Suprapubic skin (tissue), 4 donors: ENCODE data around the gene ESPNL. TPM values are rescaled to one million over a fixed set of nuclear protein-coding genes. Genes with fewer than 3 reads are reported as not detected.

Experiments
- DNase-seq, 2 donors: peaks; one replicate each; pipeline ENCODE4 v3.0.0-alpha.2; 2019; ENCODE audit warnings: low spot score in 2 of 2
- H3K27ac ChIP-seq: fragments of 200-600 bp; sonication (generic); one replicate; pipeline ENCODE4 v1.5.1; 2019
- H3K27me3 ChIP-seq: fragments of 200-600 bp; sonication (generic); one replicate; pipeline ENCODE4 v1.5.1; 2019
- H3K36me3 ChIP-seq: fragments of 200-600 bp; sonication (generic); one replicate; pipeline ENCODE4 v1.5.1; 2019
- H3K4me1 ChIP-seq: fragments of 200-600 bp; sonication (generic); one replicate; pipeline ENCODE4 v1.5.1; 2019
- H3K4me3 ChIP-seq: fragments of 200-600 bp; sonication (generic); one replicate; pipeline ENCODE4 v1.5.1; 2019; ENCODE audit warnings: mild to moderate bottlenecking
- H3K9me3 ChIP-seq: fragments of 200-600 bp; sonication (generic); one replicate; pipeline ENCODE4 v1.5.1; 2019
- EP300 ChIP-seq: sonication (generic); formaldehyde crosslinking; IDR thresholded peaks from one replicate; pipeline ENCODE4 v1.6.1; 2017; ENCODE audit warnings: antibody characterized with exemption
- POLR2A ChIP-seq, 2 donors: fragments of 450-650 bp; IDR thresholded peaks; one replicate each; pipeline ENCODE4 v1.6.1; 2017; ENCODE audit warnings: antibody characterized with exemption in 2 of 2, mild to moderate bottlenecking in 2 of 2, moderate library complexity in 2 of 2
- POLR2AphosphoS5 ChIP-seq, 3 donors: sonication (generic); formaldehyde crosslinking; IDR thresholded peaks; one replicate each; pipeline ENCODE4 v1.6.1; 2017; ENCODE audit warnings: antibody characterized with exemption in 3 of 3
- WGBS: methylation state at CpG from one replicate; pipeline ENCODE4 v1.1.5; 2018; 5-methylcytosine and 5-hydroxymethylcytosine counted together
- total RNA-seq, 4 donors: library from RNA; depleted of rRNA; stranded (reverse); fragments of >200 nt; gene quantifications; one replicate each; pipeline ENCODE4 v1.1.0, GENCODE V29; 2016
- TF ChIP-seq, protein P1 (sequence below), 2 donors: fragments of 200-600 bp in 1 of 2; fragments of 450-650 bp in 1 of 2; sonication (generic) in 1 of 2; IDR thresholded peaks; one replicate each; pipeline ENCODE4 v1.5.1; 2016 to 2019; ENCODE audit warnings: antibody characterized with exemption in 2 of 2, mild to moderate bottlenecking in 1 of 2, moderate library complexity in 1 of 2

ESPNL gene
- total RNA-seq, 4 donors from 2014 or later: 0.25 to 0.56 TPM; not detected in 2

GRCh38 chr2:238166391-238167343 is 66.5 kb downstream of the ESPNL start:
- peaks cover 31% of the 10 kb centered on the region for H3K27me3 ChIP-seq
- H3K4me1 ChIP-seq: peaks cover 28% of the 10 kb centered on the region
- H3K4me3 ChIP-seq: no peak overlapping the region
- H3K27ac ChIP-seq: no peak overlapping the region
- peaks cover 40% of the 10 kb centered on the region for H3K36me3 ChIP-seq
- no peak for DNase-seq
- TF ChIP-seq POLR2A (IDR thresholded peaks at IDR 0.05): no peak
- TF ChIP-seq EP300: no peak
- TF ChIP-seq, protein P1, sequence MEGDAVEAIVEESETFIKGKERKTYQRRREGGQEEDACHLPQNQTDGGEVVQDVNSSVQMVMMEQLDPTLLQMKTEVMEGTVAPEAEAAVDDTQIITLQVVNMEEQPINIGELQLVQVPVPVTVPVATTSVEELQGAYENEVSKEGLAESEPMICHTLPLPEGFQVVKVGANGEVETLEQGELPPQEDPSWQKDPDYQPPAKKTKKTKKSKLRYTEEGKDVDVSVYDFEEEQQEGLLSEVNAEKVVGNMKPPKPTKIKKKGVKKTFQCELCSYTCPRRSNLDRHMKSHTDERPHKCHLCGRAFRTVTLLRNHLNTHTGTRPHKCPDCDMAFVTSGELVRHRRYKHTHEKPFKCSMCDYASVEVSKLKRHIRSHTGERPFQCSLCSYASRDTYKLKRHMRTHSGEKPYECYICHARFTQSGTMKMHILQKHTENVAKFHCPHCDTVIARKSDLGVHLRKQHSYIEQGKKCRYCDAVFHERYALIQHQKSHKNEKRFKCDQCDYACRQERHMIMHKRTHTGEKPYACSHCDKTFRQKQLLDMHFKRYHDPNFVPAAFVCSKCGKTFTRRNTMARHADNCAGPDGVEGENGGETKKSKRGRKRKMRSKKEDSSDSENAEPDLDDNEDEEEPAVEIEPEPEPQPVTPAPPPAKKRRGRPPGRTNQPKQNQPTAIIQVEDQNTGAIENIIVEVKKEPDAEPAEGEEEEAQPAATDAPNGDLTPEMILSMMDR (IDR thresholded peaks at IDR 0.05): no peak
- no peak for TF ChIP-seq POLR2AphosphoS5 (IDR thresholded peaks at IDR 0.05)
- H3K9me3 ChIP-seq: no peaks in the 10 kb centered on the region
- 82% methylated on average over 13 of the region's 24 CpGs for WGBS

- Histone ChIP-seq H3K27ac (no peak overlapping the region), H3K36me3 (peaks cover 47% of the 10 kb centered on the region), H3K27me3 (peaks cover 27% of the 10 kb centered on the region), H3K4me1 (peaks cover 28% of the 10 kb centered on the region), H3K9me3 (no peaks in the 10 kb centered on the region), H3K4me3 (no peak overlapping the region)
- 89% methylated on average over 7 of the region's 7 CpGs for WGBS
- TF ChIP-seq POLR2AphosphoS5 (IDR thresholded peaks at IDR 0.05): no peak
- no peak for TF ChIP-seq EP300
- TF ChIP-seq POLR2A (IDR thresholded peaks at IDR 0.05): no peak
- TF ChIP-seq, protein P1 (IDR thresholded peaks at IDR 0.05): no peak
- DNase-seq: no peak
These were observed 67.2 kb downstream of the ESPNL start for GRCh38 chr2:238167344-238167715.

- TF ChIP-seq POLR2A (IDR thresholded peaks at IDR 0.05) (no peak), EP300 (no peak), POLR2AphosphoS5 (IDR thresholded peaks at IDR 0.05) (no peak)
- TF ChIP-seq, protein P1 (IDR thresholded peaks at IDR 0.05): no peak
- Histone ChIP-seq H3K4me3 (no peak overlapping the region), H3K36me3 (peaks cover 51% of the 10 kb centered on the region), H3K9me3 (no peaks in the 10 kb centered on the region), H3K27ac (no peak overlapping the region), H3K27me3 (peaks cover 23% of the 10 kb centered on the region), H3K4me1 (peaks cover 28% of the 10 kb centered on the region)
- DNase-seq: no peak
- 82% methylated on average over 8 of the region's 8 CpGs for WGBS
These were observed 67.6 kb downstream of the ESPNL start for GRCh38 chr2:238167761-238168160.

DNA sequence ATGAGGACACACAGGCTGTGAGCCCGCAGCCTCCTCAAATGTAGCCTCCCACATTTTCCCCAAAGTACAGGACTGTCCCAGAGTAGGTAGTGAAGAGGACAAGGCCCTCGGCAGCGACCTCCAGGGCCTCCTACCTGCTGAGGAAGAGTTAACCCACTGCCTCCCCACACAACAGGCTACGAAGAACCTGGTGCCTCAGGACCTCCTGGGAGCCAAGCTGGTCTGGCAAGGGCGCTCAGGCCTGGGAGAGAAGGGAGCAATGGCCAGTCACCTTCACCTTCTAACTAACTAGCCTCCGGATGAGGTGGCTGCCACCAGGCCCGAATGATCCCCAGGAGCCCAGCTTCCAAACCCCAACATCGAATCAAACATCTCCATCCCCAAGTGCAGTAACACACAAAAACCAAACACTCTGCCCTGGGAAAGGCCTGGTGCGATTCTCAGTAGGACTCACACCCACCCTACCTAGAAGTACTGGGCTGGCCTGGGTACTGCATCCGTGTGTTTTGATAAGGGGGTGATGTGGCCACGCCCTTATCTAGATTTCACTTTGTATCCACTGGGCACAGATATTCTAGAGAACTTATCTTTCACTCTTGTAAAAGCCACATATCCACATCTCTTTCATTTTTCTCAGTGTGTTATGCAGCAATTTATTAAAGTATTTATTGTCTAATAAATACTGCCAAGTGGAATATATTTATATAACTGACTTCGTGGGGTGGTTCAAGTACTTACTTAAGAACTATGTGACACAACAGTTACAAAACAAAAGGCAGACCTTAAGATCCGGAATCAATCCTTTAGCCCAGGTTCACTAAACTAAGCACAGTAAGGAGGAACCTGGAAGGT is 68.3 kb downstream of the ESPNL start:
- H3K4me3 ChIP-seq: no peak overlapping the region
- DNase-seq: no peak
- no peak overlapping the region for H3K27ac ChIP-seq
- H3K27me3 ChIP-seq: peaks cover 17% of the 10 kb centered on the region
- peaks cover 58% of the 10 kb centered on the region for H3K36me3 ChIP-seq
- 89% methylated on average over 11 of the region's 13 CpGs for WGBS
- no peaks in the 10 kb centered on the region for H3K9me3 ChIP-seq
- TF ChIP-seq, protein P1 (IDR thresholded peaks at IDR 0.05): no peak
- no peak for TF ChIP-seq EP300
- no peak for TF ChIP-seq POLR2A (IDR thresholded peaks at IDR 0.05)
- TF ChIP-seq POLR2AphosphoS5 (IDR thresholded peaks at IDR 0.05): no peak
- peaks cover 27% of the 10 kb centered on the region for H3K4me1 ChIP-seq
